GM23338 (cell line): ENCODE results near the gene VAPB. TPM values are rescaled to one million over a fixed set of nuclear protein-coding genes. Genes with fewer than 3 reads are reported as not detected.

ENCODE experiments used
- ATAC-seq: fragments of 200-7000 bp; cut with Tn5 transposase; 3 replicates; pipeline ENCODE4 v1.9.1; 2020
- DNase-seq: peaks from one replicate; pipeline ENCODE4 v3.0.0-alpha.2; 2015; ENCODE audit warnings: low spot score
- H2AFZ ChIP-seq: fragments of 200-600 bp; sonication (generic); 2 replicates; pipeline ENCODE4 v1.8.0; 2016; ENCODE audit warnings: antibody characterized with exemption, mild to moderate bottlenecking, moderate library complexity
- H3F3A ChIP-seq: fragments of 200-600 bp; sonication (generic); replicated peaks from 2 replicates; pipeline ENCODE4 v1.8.0; 2017; ENCODE audit warnings: antibody characterized with exemption, mixed run types, low read depth
- H3K27ac ChIP-seq: fragments of 200-600 bp; sonication (generic); 2 replicates; pipeline ENCODE4 v1.6.1; 2016; ENCODE audit warnings: low read depth
- H3K27me3 ChIP-seq: fragments of 200-600 bp; sonication (generic); 2 replicates; pipeline ENCODE4 v1.8.0; 2016; ENCODE audit warnings: mild to moderate bottlenecking, mixed run types, moderate library complexity; ENCODE audit not compliant: insufficient read depth
- H3K36me3 ChIP-seq: fragments of 200-600 bp; sonication (generic); 2 replicates; pipeline ENCODE4 v1.8.0; 2016; ENCODE audit warnings: mild to moderate bottlenecking; ENCODE audit not compliant: insufficient read depth
- H3K4me1 ChIP-seq: fragments of 200-600 bp; sonication (generic); 2 replicates; pipeline ENCODE4 v1.8.0; 2016; ENCODE audit warnings: mild to moderate bottlenecking, moderate library complexity; ENCODE audit not compliant: insufficient read depth
- H3K4me2 ChIP-seq: fragments of 200-600 bp; sonication (generic); 2 replicates; pipeline ENCODE4 v1.7.1; 2017; ENCODE audit warnings: mixed run types
- H3K4me3 ChIP-seq: fragments of 200-600 bp; sonication (generic); 2 replicates; pipeline ENCODE4 v1.6.1; 2016; ENCODE audit warnings: mixed run types
- H3K79me2 ChIP-seq: fragments of 200-600 bp; sonication (generic); replicated peaks from 2 replicates; pipeline ENCODE4 v1.8.0; 2017; ENCODE audit warnings: mild to moderate bottlenecking; ENCODE audit not compliant: insufficient read depth
- H3K9me2 ChIP-seq: fragments of 200-600 bp; sonication (generic); 2 replicates; pipeline ENCODE4 v1.8.0; 2017; ENCODE audit not compliant: insufficient read depth
- H4K20me1 ChIP-seq: fragments of 200-600 bp; sonication (generic); replicated peaks from 2 replicates; pipeline ENCODE4 v1.8.0; 2017; ENCODE audit warnings: mild to moderate bottlenecking; ENCODE audit not compliant: insufficient read depth
- H3K27ac Mint-ChIP-seq: 2 replicates; pipeline ENCODE4 v1.8.0; 2020; ENCODE audit warnings: inconsistent platforms, mild to moderate bottlenecking, moderate library complexity, mixed read lengths
- H3K27me3 Mint-ChIP-seq: 3 replicates; pipeline ENCODE4 v1.8.0; 2022; ENCODE audit warnings: low read depth, mild to moderate bottlenecking, moderate library complexity, mixed read lengths, inconsistent platforms; ENCODE audit not compliant: insufficient read depth, poor library complexity
- H3K36me3 Mint-ChIP-seq: 3 replicates; pipeline ENCODE4 v1.8.0; 2021; ENCODE audit warnings: low read depth, mild to moderate bottlenecking, inconsistent platforms, moderate library complexity, mixed read lengths
- H3K4me1 Mint-ChIP-seq: 3 replicates; pipeline ENCODE4 v1.8.0; 2020; ENCODE audit warnings: mild to moderate bottlenecking, inconsistent platforms, mixed read lengths
- H3K4me3 Mint-ChIP-seq: 3 replicates; pipeline ENCODE4 v1.8.0; 2021; ENCODE audit warnings: moderate library complexity, mild to moderate bottlenecking, inconsistent platforms, mixed read lengths
- H3K9me3 Mint-ChIP-seq: 3 replicates; pipeline ENCODE4 v1.8.0; 2020; ENCODE audit warnings: moderate library complexity, mild to moderate bottlenecking, inconsistent platforms, mixed read lengths
- CREB1 ChIP-seq: fragments of 250-450 bp; sonication (Bioruptor Pico); IDR thresholded peaks from 2 replicates; pipeline ENCODE4 v1.5.0; 2020; ENCODE audit warnings: low read depth, mild to moderate bottlenecking, moderate library complexity
- EZH2 ChIP-seq: fragments of 200-600 bp; sonication (generic); IDR thresholded peaks from one replicate; pipeline ENCODE4 v1.8.0; 2017; ENCODE audit warnings: antibody characterized with exemption, mild to moderate bottlenecking, low read depth; ENCODE audit not compliant: unreplicated experiment
- EZH2phosphoT487 ChIP-seq: fragments of 200-600 bp; sonication (generic); IDR thresholded peaks from one replicate; pipeline ENCODE4 v1.8.1; 2018; ENCODE audit warnings: antibody characterized with exemption; ENCODE audit not compliant: unreplicated experiment
- JUNB ChIP-seq: IDR thresholded peaks from one replicate; pipeline ENCODE4 v1.6.1; 2016; ENCODE audit warnings: antibody characterized with exemption; ENCODE audit not compliant: unreplicated experiment
- NANOG ChIP-seq: IDR thresholded peaks from 2 replicates; pipeline ENCODE4 v1.6.1; 2016; ENCODE audit warnings: antibody characterized with exemption, borderline replicate concordance
- POLR2AphosphoS5 ChIP-seq: IDR thresholded peaks from 2 replicates; pipeline ENCODE4 v1.6.1; 2016; ENCODE audit warnings: antibody characterized with exemption, low read depth
- STAT1 ChIP-seq: IDR thresholded peaks from one replicate; pipeline ENCODE4 v1.6.1; 2016; ENCODE audit warnings: antibody characterized with exemption; ENCODE audit not compliant: unreplicated experiment
- ZNF114 ChIP-seq: fragments of 250-450 bp; sonication (Bioruptor Pico); IDR thresholded peaks from 2 replicates; pipeline ENCODE4 v1.5.0; 2020; ENCODE audit warnings: mild to moderate bottlenecking, moderate library complexity
- ZNF331 ChIP-seq: fragments of 250-450 bp; sonication (Bioruptor Pico); IDR thresholded peaks from 2 replicates; pipeline ENCODE4 v1.5.0; 2020; ENCODE audit warnings: low read depth, mild to moderate bottlenecking, moderate library complexity
- polyA plus RNA-seq: library from polyadenylated mRNA; unstranded; fragments of >200 nt; fragmentation: Nextera tagmentation; extraction: Ambion mirVana; gene quantifications from 2 replicates; pipeline ENCODE4 v1.2.1, GENCODE V29; 2016
- total RNA-seq: library from RNA; depleted of rRNA; stranded (reverse); fragments of >200 nt; shearing (Covaris generic); gene quantifications from 2 replicates; pipeline ENCODE4 v1.2.3, GENCODE V29; 2014
- TF ChIP-seq, protein P1 (sequence below): IDR thresholded peaks from 2 replicates; pipeline ENCODE4 v1.6.1; 2016; ENCODE audit warnings: antibody characterized with exemption
- TF ChIP-seq, protein P2 (sequence below): fragments of 250-450 bp; sonication (Bioruptor Pico); IDR thresholded peaks from 2 replicates; pipeline ENCODE4 v1.5.0; 2020; ENCODE audit warnings: mild to moderate bottlenecking, moderate library complexity
- TF ChIP-seq, protein P3 (sequence below): IDR thresholded peaks from one replicate; pipeline ENCODE4 v1.6.1; 2018; ENCODE audit warnings: antibody characterized with exemption; ENCODE audit not compliant: unreplicated experiment
- TF ChIP-seq, protein P4 (sequence below), 2 experiments: fragments of 200-600 bp in 1 of 2; sonication (generic) in 1 of 2; conservative IDR thresholded peaks; 2 replicates each; pipeline versions ENCODE4 v1.5.1 to v1.6.1; 2016 to 2017; ENCODE audit warnings: antibody characterized with exemption in 2 of 2, low read depth in 2 of 2, mild to moderate bottlenecking in 2 of 2, moderate library complexity in 1 of 2

The VAPB gene
- total and polyA plus RNA-seq, 2 experiments from 2014 or later: 18.8 to 22.9 TPM

DNA sequence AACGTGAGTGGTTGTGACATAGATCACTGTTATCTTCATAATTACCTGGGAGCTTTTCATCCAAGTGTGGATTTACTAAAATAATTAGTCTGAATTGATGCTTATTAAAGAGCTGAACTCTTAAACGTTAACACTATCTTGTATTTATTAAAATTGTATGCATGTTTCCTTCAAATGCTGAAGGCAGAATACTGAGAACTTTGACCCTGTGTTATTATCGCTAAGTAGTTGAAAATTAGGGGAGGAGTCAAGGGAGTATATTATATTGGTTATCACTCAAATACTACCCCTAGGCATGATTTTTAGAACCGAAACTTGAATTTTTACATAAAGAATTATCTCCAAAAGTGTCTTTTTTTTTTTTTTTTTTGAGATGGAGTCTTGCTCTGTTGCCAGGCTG lies 5.8 kb downstream of the VAPB start:
- H3K4me3 Mint-ChIP-seq: no peak overlapping the region
- H3K36me3 Mint-ChIP-seq: peaks cover 16% of the 10 kb centered on the region; the same call in 2 of the 3 replicates
- H3K4me1 Mint-ChIP-seq: peaks cover 49% of the 10 kb centered on the region
- H3K27ac ChIP-seq: no peak overlapping the region
- H4K20me1 ChIP-seq: peaks cover 41% of the 10 kb centered on the region
- no peaks in the 10 kb centered on the region for H3K36me3 ChIP-seq
- TF ChIP-seq EZH2phosphoT487 (no peak), ZNF114 (CRISPR knock-in tag) (no peak), STAT1 (no peak), ZNF331 (CRISPR knock-in tag) (no peak), CREB1 (no peak), NANOG (no peak), EZH2 (no peak), JUNB (no peak), POLR2AphosphoS5 (no peak)
- TF ChIP-seq, protein P1, sequence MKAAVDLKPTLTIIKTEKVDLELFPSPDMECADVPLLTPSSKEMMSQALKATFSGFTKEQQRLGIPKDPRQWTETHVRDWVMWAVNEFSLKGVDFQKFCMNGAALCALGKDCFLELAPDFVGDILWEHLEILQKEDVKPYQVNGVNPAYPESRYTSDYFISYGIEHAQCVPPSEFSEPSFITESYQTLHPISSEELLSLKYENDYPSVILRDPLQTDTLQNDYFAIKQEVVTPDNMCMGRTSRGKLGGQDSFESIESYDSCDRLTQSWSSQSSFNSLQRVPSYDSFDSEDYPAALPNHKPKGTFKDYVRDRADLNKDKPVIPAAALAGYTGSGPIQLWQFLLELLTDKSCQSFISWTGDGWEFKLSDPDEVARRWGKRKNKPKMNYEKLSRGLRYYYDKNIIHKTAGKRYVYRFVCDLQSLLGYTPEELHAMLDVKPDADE: no peak
- TF ChIP-seq, protein P2, sequence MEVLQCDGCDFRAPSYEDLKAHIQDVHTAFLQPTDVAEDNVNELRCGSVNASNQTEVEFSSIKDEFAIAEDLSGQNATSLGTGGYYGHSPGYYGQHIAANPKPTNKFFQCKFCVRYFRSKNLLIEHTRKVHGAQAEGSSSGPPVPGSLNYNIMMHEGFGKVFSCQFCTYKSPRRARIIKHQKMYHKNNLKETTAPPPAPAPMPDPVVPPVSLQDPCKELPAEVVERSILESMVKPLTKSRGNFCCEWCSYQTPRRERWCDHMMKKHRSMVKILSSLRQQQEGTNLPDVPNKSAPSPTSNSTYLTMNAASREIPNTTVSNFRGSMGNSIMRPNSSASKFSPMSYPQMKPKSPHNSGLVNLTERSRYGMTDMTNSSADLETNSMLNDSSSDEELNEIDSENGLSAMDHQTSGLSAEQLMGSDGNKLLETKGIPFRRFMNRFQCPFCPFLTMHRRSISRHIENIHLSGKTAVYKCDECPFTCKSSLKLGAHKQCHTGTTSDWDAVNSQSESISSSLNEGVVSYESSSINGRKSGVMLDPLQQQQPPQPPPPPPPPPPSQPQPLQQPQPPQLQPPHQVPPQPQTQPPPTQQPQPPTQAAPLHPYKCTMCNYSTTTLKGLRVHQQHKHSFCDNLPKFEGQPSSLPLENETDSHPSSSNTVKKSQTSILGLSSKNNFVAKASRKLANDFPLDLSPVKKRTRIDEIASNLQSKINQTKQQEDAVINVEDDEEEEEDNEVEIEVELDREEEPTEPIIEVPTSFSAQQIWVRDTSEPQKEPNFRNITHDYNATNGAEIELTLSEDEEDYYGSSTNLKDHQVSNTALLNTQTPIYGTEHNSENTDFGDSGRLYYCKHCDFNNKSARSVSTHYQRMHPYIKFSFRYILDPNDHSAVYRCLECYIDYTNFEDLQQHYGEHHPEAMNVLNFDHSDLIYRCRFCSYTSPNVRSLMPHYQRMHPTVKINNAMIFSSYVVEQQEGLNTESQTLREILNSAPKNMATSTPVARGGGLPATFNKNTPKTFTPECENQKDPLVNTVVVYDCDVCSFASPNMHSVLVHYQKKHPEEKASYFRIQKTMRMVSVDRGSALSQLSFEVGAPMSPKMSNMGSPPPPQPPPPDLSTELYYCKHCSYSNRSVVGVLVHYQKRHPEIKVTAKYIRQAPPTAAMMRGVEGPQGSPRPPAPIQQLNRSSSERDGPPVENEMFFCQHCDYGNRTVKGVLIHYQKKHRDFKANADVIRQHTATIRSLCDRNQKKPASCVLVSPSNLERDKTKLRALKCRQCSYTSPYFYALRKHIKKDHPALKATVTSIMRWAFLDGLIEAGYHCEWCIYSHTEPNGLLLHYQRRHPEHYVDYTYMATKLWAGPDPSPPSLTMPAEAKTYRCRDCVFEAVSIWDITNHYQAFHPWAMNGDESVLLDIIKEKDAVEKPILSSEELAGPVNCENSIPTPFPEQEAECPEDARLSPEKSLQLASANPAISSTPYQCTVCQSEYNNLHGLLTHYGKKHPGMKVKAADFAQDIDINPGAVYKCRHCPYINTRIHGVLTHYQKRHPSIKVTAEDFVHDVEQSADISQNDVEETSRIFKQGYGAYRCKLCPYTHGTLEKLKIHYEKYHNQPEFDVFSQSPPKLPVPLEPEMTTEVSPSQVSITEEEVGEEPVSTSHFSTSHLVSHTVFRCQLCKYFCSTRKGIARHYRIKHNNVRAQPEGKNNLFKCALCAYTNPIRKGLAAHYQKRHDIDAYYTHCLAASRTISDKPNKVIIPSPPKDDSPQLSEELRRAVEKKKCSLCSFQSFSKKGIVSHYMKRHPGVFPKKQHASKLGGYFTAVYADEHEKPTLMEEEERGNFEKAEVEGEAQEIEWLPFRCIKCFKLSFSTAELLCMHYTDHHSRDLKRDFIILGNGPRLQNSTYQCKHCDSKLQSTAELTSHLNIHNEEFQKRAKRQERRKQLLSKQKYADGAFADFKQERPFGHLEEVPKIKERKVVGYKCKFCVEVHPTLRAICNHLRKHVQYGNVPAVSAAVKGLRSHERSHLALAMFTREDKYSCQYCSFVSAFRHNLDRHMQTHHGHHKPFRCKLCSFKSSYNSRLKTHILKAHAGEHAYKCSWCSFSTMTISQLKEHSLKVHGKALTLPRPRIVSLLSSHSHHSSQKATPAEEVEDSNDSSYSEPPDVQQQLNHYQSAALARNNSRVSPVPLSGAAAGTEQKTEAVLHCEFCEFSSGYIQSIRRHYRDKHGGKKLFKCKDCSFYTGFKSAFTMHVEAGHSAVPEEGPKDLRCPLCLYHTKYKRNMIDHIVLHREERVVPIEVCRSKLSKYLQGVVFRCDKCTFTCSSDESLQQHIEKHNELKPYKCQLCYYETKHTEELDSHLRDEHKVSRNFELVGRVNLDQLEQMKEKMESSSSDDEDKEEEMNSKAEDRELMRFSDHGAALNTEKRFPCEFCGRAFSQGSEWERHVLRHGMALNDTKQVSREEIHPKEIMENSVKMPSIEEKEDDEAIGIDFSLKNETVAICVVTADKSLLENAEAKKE (CRISPR knock-in tag): no peak
- TF ChIP-seq, protein P3, sequence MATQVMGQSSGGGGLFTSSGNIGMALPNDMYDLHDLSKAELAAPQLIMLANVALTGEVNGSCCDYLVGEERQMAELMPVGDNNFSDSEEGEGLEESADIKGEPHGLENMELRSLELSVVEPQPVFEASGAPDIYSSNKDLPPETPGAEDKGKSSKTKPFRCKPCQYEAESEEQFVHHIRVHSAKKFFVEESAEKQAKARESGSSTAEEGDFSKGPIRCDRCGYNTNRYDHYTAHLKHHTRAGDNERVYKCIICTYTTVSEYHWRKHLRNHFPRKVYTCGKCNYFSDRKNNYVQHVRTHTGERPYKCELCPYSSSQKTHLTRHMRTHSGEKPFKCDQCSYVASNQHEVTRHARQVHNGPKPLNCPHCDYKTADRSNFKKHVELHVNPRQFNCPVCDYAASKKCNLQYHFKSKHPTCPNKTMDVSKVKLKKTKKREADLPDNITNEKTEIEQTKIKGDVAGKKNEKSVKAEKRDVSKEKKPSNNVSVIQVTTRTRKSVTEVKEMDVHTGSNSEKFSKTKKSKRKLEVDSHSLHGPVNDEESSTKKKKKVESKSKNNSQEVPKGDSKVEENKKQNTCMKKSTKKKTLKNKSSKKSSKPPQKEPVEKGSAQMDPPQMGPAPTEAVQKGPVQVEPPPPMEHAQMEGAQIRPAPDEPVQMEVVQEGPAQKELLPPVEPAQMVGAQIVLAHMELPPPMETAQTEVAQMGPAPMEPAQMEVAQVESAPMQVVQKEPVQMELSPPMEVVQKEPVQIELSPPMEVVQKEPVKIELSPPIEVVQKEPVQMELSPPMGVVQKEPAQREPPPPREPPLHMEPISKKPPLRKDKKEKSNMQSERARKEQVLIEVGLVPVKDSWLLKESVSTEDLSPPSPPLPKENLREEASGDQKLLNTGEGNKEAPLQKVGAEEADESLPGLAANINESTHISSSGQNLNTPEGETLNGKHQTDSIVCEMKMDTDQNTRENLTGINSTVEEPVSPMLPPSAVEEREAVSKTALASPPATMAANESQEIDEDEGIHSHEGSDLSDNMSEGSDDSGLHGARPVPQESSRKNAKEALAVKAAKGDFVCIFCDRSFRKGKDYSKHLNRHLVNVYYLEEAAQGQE: no peak
- TF ChIP-seq, protein P4, sequence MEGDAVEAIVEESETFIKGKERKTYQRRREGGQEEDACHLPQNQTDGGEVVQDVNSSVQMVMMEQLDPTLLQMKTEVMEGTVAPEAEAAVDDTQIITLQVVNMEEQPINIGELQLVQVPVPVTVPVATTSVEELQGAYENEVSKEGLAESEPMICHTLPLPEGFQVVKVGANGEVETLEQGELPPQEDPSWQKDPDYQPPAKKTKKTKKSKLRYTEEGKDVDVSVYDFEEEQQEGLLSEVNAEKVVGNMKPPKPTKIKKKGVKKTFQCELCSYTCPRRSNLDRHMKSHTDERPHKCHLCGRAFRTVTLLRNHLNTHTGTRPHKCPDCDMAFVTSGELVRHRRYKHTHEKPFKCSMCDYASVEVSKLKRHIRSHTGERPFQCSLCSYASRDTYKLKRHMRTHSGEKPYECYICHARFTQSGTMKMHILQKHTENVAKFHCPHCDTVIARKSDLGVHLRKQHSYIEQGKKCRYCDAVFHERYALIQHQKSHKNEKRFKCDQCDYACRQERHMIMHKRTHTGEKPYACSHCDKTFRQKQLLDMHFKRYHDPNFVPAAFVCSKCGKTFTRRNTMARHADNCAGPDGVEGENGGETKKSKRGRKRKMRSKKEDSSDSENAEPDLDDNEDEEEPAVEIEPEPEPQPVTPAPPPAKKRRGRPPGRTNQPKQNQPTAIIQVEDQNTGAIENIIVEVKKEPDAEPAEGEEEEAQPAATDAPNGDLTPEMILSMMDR (conservative IDR thresholded peaks at IDR 0.05; ENCODE audit: low read depth in 2 of 2): no peak
- H3K4me2 ChIP-seq: no peak overlapping the region
- H3K27me3 Mint-ChIP-seq: peaks cover 5% of the 10 kb centered on the region
- H3K27ac Mint-ChIP-seq: no peak overlapping the region
- H3K4me3 ChIP-seq: no peak overlapping the region
- peaks cover 100% of the 10 kb centered on the region for H3K79me2 ChIP-seq
- ATAC-seq: no peak
- no peaks in the 10 kb centered on the region for H3K9me3 Mint-ChIP-seq
- no peak for DNase-seq
- no peaks in the 10 kb centered on the region; the same call in 1 of the 2 replicates for H3F3A ChIP-seq
- H3K27me3 ChIP-seq: no peaks in the 10 kb centered on the region
- H3K9me2 ChIP-seq: no peaks in the 10 kb centered on the region
- H2AFZ ChIP-seq: no peak overlapping the region
- H3K4me1 ChIP-seq: peaks cover 42% of the 10 kb centered on the region
